ENCODE measurements around the gene SERTAD2. TPM values are rescaled to one million over a fixed set of nuclear protein-coding genes. Genes with fewer than 3 reads are reported as not detected.
A peak's percentile ranks its signal among the peaks of the same experiment; 100 is the strongest.

Gene SERTAD2
- total RNA-seq, 1 donor from 2014 or later, result 21.9 TPM

DNA sequence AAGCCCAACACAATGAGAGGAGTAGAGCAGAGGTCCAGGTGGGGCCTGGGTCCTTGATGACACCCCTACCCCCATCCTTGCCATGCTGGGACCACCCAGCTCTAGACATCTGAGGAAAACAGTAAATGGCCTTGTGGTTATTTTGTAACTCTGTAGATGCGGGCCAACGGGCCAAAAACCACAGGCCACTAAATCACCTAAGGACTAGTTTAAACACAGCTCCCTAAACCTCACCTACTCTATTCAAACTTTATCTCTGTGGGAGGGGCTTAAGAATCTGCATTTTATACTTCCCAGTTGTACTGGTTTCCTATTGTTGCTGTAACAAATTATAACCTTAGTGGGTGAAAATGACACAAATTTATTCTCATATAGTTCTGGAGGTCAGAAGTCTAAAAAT is 19.0 kb upstream of the SERTAD2 start:
- ATAC-seq, result peak; percentile 45

DNA sequence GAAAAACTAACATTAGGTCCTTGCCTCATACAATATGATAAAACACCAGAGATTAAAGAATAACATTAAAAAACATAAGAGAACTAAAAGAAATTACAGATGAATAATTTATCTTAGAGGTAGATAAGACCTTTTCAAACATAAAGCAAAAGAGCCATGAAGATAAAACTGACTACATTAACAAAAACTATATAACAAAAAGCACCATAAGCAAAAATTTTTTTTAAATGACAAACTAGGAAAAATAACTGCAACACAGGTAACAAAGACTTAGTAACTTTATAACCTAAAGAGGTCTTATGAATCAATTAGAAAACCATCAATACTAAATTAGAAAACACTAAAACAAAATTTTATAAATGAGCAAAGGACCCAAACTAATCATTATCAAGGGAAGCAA is 16.3 kb upstream of the SERTAD2 start:
- ATAC-seq, result no peak

DNA sequence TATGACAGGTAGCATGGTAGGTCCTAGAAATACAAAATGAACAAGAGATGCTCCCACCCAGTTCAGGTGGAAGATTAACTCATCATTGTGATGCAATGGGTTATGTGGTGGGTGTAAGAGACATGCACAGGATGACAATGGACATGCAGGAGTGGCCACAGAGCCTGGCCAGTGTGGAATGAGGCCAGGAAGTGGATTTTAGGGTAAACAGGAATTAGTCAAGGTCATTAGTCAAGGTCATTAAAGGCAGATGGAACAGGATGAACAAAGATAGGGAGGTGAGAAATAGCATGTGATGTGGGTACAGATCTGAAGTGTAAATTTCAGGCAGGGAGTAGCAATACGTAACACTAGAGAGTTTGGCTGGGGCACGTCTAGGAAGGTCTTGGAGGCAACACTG is 15.6 kb upstream of the SERTAD2 start:
- no peak for ATAC-seq

DNA sequence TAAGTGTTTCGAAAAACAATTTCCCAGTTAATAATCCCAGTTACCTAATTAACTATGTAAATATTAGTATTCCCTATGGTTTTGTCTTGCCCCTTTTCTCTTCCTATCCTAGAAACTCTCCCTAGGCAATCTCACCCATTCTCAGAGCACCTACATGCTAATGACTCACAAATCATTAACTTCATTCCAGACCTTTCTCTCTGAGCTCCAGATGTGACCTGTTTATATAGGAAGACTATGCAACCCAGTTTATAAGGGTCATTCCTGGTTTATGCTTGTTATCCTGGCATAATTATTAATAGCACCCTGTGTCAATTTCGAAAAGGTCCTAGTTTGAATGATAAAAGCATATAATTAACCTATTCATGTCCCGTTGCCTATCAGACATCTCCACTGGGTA is 14.8 kb upstream of the SERTAD2 start:
- ATAC-seq, result no peak

DNA sequence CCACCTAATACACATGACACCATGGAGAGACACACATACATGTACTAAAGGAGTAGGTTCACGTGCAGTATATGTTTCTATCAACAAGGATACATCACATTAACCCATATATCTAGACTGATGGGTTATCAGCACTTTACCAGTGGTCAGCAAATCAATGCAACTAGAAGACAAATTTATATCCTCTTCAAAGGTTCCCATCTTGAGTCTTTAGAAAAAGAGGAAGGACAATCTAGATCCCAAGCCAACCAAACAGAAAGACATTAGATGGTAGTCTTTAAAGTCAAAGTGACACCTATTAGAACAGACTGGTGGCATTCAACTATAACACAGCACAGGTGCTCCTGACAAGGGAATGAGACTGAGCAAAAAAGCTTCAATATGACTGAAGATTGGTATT is 13.8 kb upstream of the SERTAD2 start:
- ATAC-seq, result no peak

DNA sequence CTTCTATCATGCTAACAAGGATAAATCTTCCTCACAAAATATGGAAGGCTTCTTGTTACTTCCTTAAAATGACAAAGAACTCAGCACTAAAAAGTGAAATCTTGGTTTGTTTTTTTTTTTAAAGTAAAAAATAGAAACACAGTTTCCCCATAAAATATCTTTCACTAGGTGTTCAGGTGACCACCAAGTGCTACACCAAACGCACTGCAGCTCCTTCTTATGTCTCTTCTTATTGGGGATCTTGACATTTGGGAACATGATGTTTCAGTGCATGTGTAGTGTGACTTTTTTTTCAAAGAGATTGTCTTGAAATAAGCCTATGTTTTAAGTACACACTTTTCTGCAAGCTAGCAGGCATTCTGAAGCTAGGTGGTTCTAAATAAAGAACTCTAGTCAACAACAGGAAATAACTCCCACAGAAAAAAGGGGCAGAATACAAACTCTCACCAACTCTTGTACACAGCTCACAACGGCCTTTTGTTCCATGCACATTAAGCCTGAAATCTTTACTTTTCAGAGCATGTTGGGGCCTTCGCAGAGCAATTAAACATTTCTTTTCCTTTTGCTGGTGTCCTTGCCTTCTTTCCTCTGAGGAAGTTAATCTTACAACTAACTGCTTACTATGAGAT is 13.2 kb upstream of the SERTAD2 start:
- ATAC-seq, result no peak

DNA sequence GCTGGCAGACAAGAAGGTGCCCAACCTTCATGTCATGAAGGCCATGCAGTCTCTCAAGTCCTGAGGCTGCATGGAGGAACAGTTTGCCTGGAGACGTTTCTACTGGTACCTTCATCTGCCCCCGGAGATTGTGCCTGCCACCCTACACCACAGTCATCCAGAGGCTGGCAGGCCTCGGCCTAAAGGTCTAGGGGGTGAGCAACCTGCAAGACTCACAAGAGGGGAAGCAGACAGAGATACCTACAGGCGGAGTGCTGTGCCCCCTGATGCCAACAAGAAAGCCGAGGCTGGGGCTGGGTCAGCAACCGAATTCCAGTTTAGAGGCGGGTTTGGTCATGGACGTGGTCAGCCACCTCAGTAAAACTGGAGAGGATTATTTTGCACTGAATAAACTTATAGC is 12.0 kb upstream of the SERTAD2 start:
- ATAC-seq, result no peak

DNA sequence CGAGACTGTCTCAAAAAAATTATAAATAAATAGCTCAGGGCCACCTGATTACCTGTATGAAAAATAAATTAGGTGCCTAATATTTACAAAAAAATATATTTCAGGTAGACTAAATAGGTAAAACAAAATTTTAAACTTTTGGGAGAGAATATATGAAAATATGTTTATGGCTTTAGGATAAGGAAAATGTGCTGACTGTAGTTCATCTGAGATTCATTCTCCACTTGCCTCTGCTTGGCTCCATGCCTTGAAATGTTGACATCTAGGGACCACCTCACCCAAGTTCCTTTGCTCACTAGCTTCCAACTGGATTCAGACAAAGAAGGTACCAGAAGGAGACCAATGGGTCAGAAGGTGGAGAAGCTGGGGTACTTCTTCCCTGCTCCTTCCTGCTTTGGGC is 9.7 kb upstream of the SERTAD2 start:
- no peak for ATAC-seq

DNA sequence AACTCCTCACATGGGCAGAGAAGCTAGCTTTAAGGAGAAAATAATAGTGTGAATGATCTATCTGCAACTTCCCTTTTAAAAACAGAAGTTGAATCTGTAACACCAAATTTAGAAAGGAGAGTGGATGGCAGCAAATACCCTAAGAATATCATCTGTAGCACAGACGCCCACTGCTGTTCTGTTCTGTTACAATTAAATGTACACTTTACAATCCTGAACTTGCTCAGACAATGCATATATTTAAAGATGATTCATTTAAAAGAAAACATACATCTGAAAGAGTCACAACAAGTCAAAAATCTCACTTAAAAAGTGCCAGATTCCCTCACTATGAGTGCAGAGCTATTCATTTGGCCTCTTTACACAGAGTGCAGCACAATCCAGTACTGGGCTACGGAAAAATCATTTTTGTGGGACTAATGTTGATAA is 8.0 kb upstream of the SERTAD2 start:
- ATAC-seq, result no peak

DNA sequence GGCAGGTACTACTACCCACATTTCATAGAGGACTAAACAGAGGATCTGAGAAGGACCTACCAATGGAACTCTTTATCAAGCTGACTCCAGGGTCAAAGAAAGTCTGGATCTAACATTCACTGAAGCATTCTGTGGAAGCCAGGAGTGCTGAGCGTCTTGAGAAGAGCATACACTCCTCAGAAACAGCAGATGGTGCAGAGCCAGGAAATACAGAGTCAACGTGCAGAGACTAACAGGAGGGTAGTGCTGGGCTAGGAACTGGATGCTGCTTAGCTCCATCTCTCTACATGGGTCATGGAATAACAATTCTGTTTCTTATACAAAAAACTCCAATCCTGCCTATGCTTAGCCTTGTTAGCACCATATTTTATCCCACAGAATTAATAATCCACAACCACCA is 5.5 kb upstream of the SERTAD2 start:
- ATAC-seq, result no peak

DNA sequence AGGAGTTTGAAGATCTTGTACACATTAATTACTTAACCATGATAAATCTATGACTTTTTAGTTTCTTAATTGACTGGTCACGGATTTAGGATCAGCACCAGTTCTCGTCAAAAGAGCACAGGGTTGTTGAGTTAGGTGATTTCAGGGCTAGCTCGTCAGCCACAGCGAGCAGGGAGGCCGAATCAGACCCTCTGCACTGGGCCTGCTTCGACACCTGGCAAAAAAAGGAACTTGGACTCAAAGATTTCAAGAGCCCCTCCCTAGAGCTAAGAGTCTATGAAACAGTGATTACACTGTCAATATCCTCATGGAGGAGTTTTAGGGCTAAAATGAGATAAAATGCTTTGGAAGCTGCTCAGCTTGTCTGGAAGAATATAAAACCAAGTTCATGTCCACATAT is 4.6 kb upstream of the SERTAD2 start:
- no peak for ATAC-seq

DNA sequence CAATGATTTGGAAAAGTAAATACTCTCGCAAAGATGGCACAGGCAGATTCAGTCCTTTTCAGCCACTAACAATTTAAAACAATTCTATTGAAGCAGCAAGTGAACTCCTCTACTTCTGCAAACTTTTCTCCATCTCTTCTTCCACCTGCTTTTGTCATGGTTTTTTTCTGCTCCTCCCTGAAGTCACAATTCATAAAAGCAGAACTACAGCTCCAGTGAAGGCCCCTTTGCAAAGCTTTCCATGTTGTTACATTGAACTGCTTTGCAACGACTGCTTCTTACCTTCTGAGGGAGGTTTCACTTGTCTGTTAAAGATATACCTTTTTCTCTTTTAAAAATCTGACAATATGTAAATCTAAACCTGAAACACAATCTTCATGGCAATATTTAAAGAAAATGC is 3.7 kb upstream of the SERTAD2 start:
- ATAC-seq, result no peak

DNA sequence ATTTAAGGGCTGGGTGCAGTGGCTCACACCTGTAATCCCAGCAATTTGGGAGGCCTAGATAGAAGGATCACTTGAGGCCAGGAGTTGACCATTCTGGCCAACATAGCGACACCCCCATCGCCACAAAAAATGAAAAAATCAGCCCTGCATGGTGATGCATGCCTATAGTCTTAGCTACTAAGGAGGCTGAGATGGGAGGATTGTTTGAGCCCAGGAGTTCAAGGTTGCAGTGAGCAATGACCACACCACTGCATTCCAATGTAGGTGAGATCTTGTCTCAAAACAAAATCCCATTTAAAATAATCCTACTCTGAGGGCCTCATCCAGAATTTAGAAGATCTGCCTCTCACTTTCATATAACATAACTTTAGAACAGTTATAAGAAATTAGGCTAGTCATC is 2.7 kb upstream of the SERTAD2 start:
- ATAC-seq, result no peak

DNA sequence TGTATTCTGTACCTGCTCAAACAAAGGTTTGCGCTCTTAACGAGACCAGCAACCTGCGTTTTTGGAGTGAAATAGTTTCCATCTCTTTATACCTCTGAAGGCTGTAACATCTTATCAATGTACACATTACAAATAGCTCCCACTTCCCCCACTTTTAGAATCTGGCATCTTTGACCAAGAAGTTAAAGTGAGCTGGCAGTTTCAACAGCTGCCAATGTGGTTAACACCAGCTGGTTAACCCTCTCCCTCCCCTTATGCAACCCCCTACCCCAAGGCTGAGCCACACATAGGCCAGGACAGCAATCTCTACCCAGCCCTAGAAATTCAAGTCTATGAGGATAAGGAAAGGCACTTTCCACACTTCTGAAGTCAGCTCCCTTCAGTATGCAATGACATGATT is 2.2 kb upstream of the SERTAD2 start:
- no peak for ATAC-seq

DNA sequence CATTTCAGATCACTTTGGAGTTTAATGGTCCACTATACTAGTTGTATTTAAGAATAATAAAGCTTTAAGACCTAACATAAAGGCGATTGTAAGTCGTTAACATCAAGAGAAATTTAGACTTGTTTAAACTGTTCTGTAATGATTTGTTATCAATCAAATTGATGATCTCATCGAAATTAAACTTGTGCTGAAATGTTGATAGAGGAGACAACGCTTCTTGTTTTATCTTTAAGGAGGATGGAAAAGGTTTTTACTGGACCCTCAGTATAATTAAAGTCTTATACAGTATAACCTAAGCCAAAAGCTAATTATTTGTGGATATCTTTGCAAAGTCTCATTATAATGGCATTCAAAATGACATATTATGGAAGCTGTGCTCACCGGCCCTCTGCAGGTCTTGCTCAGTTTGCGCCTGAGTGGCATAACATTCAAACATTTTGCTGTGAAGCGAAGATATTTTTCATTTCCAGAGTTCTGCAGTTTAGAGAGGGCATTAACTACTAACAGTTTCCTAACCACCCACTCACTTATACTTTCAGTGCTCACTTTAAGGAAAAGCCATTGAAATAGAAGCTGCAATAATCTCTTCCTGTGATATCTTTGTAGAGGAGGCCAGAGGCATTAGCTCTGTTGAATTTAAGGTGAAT is 1.4 kb upstream of the SERTAD2 start:
- ATAC-seq, result no peak

DNA sequence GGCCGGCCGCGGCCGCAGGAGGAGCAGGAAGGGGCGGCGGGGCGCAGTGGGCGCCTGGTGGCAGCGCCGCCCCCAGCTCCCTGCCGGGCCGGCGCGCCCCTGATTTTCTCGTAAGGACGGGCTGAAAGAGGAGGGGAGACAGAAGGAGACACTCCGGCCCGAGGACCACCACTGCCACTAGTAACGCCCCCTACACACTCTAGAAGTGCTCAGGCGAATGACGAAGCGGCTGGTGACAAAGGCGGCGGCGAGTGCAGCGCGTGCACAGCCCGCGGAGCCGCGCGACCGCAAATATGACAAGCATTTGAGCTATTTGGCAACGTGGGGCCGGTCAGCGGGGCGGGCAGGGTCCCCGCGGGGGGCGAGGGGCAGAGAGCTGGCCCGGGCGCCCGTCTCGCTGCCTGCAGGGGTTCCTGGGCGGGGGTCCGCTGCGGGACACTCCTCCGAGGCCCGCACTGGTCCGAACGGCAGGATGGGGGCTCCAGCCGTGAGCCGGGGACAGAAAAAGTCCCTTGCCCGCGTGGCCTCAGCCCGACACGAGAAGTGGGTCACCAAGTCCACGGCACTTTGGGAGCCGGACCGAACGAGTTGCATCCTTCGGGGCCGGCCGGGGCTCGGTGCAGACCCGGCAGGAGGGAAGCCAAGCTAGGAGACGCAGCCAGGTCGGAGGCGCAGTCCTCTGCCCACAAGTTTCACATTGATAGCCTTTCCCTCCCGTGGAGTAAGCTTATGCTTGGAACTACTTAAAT is 524 bp upstream of the SERTAD2 start:
- peak; percentile 56 for ATAC-seq

DNA sequence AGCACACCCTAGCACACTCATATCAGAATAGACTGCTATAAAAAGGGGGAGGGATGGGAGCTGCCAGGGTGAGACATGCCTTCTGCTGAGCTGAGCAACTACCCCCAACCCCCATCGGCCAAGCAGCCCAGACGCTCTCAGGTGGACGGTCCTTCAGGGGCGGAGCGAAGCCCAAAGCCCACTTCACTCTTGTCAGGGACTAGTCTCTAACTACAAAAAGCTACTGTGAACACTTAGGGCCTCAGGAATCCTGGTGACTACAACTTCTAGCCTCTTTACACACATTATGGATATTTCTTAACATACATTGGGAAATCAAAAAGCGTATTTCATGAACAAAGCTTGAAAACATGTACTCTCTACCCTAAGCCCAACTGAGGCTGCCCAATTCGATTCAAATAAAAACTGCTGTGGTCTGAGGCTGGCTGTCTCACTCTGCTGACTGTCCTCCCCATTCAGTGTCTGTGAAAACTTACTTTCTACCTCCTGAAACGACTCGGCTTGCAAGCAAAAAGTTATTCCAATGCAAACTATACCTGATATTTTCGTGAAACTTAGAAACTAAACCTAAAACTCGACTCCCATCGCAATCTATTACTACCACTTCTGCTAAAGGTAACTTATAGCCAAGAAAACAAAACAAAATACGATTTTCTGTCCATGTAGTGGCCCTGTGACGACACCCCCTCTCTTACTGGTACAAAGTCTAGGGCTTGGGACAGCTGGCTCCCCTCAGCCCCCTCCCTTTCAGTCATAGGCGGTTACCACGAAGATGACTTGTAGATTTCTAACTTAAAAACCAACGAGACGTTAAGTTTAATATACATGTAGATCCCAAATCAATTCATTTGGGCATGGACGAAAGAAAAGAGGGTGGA is 1.2 kb downstream of the SERTAD2 start:
- ATAC-seq, result peak; percentile 1

DNA sequence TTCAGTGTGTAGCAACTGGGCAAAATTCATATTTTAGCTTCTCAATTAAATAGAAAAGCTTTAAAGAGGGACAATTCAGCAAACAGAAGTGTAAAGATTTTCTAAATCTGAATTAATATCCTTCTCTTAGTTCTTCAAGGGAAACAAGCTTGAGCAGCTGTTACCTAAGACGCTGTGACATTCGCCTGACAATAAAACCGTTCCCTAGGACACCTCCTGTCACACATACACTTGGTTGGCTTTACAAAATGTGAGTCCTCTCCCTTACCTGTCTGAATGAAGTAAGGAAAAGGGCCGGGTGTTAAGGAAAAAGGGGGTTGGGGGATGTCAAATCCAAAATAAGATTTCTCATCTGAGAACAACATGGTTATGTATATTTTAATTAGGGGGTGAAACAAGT is 2.1 kb downstream of the SERTAD2 start:
- ATAC-seq, result no peak

DNA sequence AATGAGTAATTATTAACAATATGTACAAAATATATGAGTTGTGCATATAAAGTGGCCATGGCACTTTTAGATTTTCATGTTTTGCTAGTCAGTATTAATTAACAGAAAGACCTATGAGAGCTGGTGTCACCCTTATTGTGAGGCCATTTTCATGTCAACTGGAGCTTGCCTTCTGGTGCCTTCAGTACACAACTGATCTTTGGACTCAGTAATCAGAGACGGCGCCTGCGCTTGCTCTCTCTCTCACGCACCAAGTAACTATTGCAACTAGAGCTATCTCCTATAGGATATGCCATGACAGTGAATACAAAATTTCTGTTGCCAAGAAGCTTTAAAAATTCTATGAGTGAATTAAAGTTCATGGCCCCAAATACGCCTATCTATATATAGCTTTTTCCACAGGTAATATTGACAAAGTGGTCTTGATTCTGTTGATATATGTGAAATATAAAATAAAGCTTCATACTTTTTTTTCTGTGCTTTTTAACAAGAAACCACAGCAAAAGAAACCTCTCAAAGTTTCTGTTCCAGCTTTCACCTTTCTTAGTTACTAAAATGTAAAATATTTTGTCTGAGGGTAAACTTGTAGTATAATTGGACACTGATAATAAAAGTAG is 2.9 kb downstream of the SERTAD2 start:
- no peak for ATAC-seq

DNA sequence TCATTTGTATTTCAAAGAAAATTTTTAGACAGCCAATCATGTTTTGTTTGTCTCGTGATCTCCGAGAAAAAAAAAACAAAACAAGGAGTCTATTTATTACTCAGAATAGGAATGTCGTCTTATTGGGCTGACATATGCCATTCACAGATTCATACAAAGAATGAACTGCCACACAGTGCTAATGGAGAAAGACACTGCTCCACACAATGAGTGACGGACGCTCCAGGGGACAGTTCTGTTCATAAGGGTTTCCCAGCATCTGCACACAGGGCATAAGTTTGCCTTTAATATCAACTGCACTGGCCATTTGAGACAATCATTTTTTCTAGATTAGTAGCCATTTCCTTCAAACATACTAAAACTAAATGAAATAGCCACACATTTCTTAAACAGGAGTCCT is 3.4 kb downstream of the SERTAD2 start:
- no peak for ATAC-seq

DNA sequence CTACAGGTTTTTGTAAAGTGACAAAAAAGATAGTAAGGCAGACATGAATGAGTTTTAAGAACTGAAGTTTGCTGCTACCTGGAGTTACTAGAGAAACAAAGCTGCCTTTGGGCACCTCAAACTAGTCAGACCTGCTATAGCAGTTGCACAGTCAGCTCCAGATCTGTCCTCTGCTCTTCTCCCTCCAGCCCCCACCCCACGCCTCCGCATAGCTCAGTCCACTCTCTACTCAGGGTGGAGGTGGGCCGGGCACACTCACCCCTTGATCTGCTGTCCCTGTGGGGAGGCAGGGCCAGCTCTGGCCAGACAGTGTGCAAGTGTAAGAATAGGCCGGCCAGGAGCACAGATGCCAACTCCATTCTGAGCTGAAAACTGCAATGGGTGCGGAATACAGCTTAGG is 4.1 kb downstream of the SERTAD2 start:
- peak; percentile 68 for ATAC-seq

DNA sequence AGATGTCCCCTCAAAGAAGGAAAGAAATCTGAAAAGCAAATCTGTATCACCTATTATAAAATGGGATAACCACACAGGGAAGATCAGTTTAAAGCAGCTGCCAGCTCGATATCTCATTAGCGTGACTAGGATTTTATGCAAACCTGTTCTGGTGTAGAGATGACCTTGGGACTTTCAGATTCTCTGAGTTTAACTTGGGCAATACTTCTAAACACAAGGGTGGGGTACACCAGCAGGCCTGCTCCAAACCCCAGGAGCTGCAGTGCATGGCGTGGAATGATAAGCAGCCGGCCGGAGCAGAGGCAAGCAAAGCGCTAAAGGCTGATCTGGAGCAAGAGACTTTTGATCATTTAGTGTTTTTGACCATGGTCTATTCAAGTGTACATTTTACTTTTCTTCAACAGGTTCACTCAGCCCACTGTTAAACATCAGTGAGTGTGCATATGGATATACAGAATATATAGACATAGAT is 4.7 kb downstream of the SERTAD2 start:
- no peak for ATAC-seq

All from esophagus mucosa (tissue), 1 donor.